H9 (cell line): ENCODE data around the gene MCF2L. TPM values are rescaled to one million over a fixed set of nuclear protein-coding genes. Genes with fewer than 3 reads are reported as not detected.
A peak's percentile ranks its signal among the peaks of the same experiment; 100 is the strongest.

Experiments
- DNase-seq: peaks from one replicate; pipeline ENCODE4 v3.0.0-alpha.2; 2017
- H2AFZ ChIP-seq: one replicate; pipeline ENCODE4 v1.6.1; 2013; ENCODE audit warnings: mild to moderate bottlenecking, low read length, control low read depth, moderate library complexity
- H2AK5ac ChIP-seq: 2 replicates; pipeline ENCODE4 v1.6.1; 2013; ENCODE audit warnings: low read length, control low read depth, mixed read lengths; ENCODE audit not compliant: insufficient read length
- H2BK120ac ChIP-seq: one replicate; pipeline ENCODE4 v1.6.1; 2013; ENCODE audit warnings: low read depth, mild to moderate bottlenecking, low read length, control low read depth, inconsistent platforms; ENCODE audit not compliant: poor library complexity, severe bottlenecking
- H2BK12ac ChIP-seq: 2 replicates; pipeline ENCODE4 v1.6.1; 2013; ENCODE audit warnings: low read length, control low read depth, mixed read lengths, low read depth; ENCODE audit not compliant: insufficient read length
- H2BK15ac ChIP-seq: 2 replicates; pipeline ENCODE4 v1.6.1; 2013; ENCODE audit warnings: low read depth, low read length, control low read depth
- H2BK20ac ChIP-seq: one replicate; pipeline ENCODE4 v1.6.1; 2013; ENCODE audit warnings: low read depth, mild to moderate bottlenecking, low read length, control low read depth, inconsistent platforms; ENCODE audit not compliant: poor library complexity, severe bottlenecking
- H2BK5ac ChIP-seq: 2 replicates; pipeline ENCODE4 v1.6.1; 2013; ENCODE audit warnings: low read length, control low read depth, mixed read lengths; ENCODE audit not compliant: insufficient read length
- H3K14ac ChIP-seq: 2 replicates; pipeline ENCODE4 v1.6.1; 2013; ENCODE audit warnings: low read length, control low read depth; ENCODE audit not compliant: insufficient read depth
- H3K18ac ChIP-seq: 2 replicates; pipeline ENCODE4 v1.6.1; 2013; ENCODE audit warnings: low read depth, mild to moderate bottlenecking, mixed read lengths, low read length, control low read depth; ENCODE audit not compliant: insufficient read length
- H3K23ac ChIP-seq: 2 replicates; pipeline ENCODE4 v1.6.1; 2013; ENCODE audit warnings: low read length, control low read depth, mixed read lengths, low read depth; ENCODE audit not compliant: insufficient read length
- H3K23me2 ChIP-seq: 2 replicates; pipeline ENCODE4 v1.6.1; 2013; ENCODE audit warnings: low read depth, mild to moderate bottlenecking, mixed read lengths, low read length, control low read depth; ENCODE audit not compliant: insufficient read length, poor library complexity, severe bottlenecking
- H3K27ac ChIP-seq: 2 replicates; pipeline ENCODE4 v1.5.1; 2013; ENCODE audit warnings: low read length, control low read depth, mixed read lengths, low read depth; ENCODE audit not compliant: insufficient read length
- H3K27me3 ChIP-seq: 2 replicates; pipeline ENCODE4 v1.6.1; 2013; ENCODE audit warnings: low read length, control low read depth, inconsistent platforms; ENCODE audit not compliant: insufficient read depth
- H3K4ac ChIP-seq: 2 replicates; pipeline ENCODE4 v1.6.1; 2013; ENCODE audit warnings: low read depth, mild to moderate bottlenecking, control low read depth, inconsistent platforms, low read length, moderate library complexity
- H3K4me1 ChIP-seq: 2 replicates; pipeline ENCODE4 v1.6.1; 2013; ENCODE audit warnings: low read length, control low read depth, inconsistent platforms; ENCODE audit not compliant: insufficient read depth
- H3K4me2 ChIP-seq: 2 replicates; pipeline ENCODE4 v1.6.1; 2013; ENCODE audit warnings: low read length, control low read depth, mixed read lengths; ENCODE audit not compliant: insufficient read length, insufficient read depth
- H3K56ac ChIP-seq: 2 replicates; pipeline ENCODE4 v1.6.1; 2013; ENCODE audit warnings: low read depth, mild to moderate bottlenecking, mixed read lengths, low read length, control low read depth; ENCODE audit not compliant: insufficient read length
- H3K79me1 ChIP-seq: 2 replicates; pipeline ENCODE4 v1.6.1; 2013; ENCODE audit warnings: low read depth, mild to moderate bottlenecking, moderate library complexity, low read length, control low read depth, inconsistent platforms; ENCODE audit not compliant: insufficient read depth, poor library complexity, severe bottlenecking
- H3K79me2 ChIP-seq: 2 replicates; pipeline ENCODE4 v1.6.1; 2013; ENCODE audit warnings: low read length, control low read depth, inconsistent platforms; ENCODE audit not compliant: insufficient read depth
- H3K9ac ChIP-seq: 2 replicates; pipeline ENCODE4 v1.6.1; 2013; ENCODE audit warnings: low read length, control low read depth, mixed read lengths; ENCODE audit not compliant: insufficient read length; ENCODE audit errors: extremely low read depth
- H3K9me3 ChIP-seq: one replicate; pipeline ENCODE4 v1.6.1; 2013; ENCODE audit warnings: low read depth, low read length, inconsistent platforms; ENCODE audit not compliant: control insufficient read depth
- H3T11ph ChIP-seq: one replicate; pipeline ENCODE4 v1.6.1; 2013; ENCODE audit warnings: mild to moderate bottlenecking, low read length, control low read depth, inconsistent platforms
- H4K20me1 ChIP-seq: one replicate; pipeline ENCODE4 v1.6.1; 2013; ENCODE audit not compliant: control insufficient read depth, insufficient read length, insufficient read depth
- H4K5ac ChIP-seq: 2 replicates; pipeline ENCODE4 v1.6.1; 2013; ENCODE audit warnings: low read depth, mild to moderate bottlenecking, mixed read lengths, low read length, control low read depth; ENCODE audit not compliant: insufficient read length
- H4K8ac ChIP-seq: replicated peaks from 2 replicates; pipeline ENCODE4 v1.6.1; 2013; ENCODE audit warnings: low read length, control low read depth, mixed read lengths, low read depth; ENCODE audit not compliant: insufficient read length
- H4K91ac ChIP-seq: 2 replicates; pipeline ENCODE4 v1.6.1; 2013; ENCODE audit warnings: low read depth, mild to moderate bottlenecking, moderate library complexity, mixed read lengths, low read length, control low read depth; ENCODE audit not compliant: insufficient read length
- H3K27ac Mint-ChIP-seq, 3 experiments: 2 replicates in 2 of 3; 3 replicates in 1 of 3; pipeline ENCODE4 v1.8.0; 2020 to 2021; ENCODE audit warnings: mixed read lengths in 3 of 3, mild to moderate bottlenecking in 1 of 3, moderate library complexity in 1 of 3
- H3K27me3 Mint-ChIP-seq: 2 replicates; pipeline ENCODE4 v1.8.0; 2021; ENCODE audit warnings: low read depth, mild to moderate bottlenecking, moderate library complexity, mixed read lengths
- H3K36me3 Mint-ChIP-seq, 3 experiments: 2 replicates in 2 of 3; 3 replicates in 1 of 3; pipeline ENCODE4 v1.8.0; 2020 to 2021; ENCODE audit warnings: low read depth in 3 of 3, mixed read lengths in 3 of 3; ENCODE audit not compliant: insufficient read depth in 1 of 3
- H3K4me1 Mint-ChIP-seq, 2 experiments: 2 replicates each; pipeline ENCODE4 v1.8.0; 2020; ENCODE audit warnings: mixed read lengths in 2 of 2
- H3K4me3 Mint-ChIP-seq, 2 experiments: 2 replicates in 1 of 2; 3 replicates in 1 of 2; pipeline ENCODE4 v1.8.0; 2020 to 2021; ENCODE audit warnings: mild to moderate bottlenecking in 2 of 2, mixed read lengths in 2 of 2, moderate library complexity in 1 of 2
- H3K9me3 Mint-ChIP-seq, 2 experiments: 2 replicates in 1 of 2; 3 replicates in 1 of 2; pipeline ENCODE4 v1.8.0; 2020; ENCODE audit warnings: mild to moderate bottlenecking in 2 of 2, mixed read lengths in 2 of 2, moderate library complexity in 1 of 2
- CTCF ChIP-seq: fragments of 200-600 bp; sonication (generic); conservative IDR thresholded peaks from 3 replicates; pipeline ENCODE4 v1.8.0; 2021; ENCODE audit warnings: antibody characterized with exemption, mild to moderate bottlenecking
- WGBS: extraction: QIAGEN DNeasy Blood & Tissue Kit; methylation state at CpG from one replicate; pipeline ENCODE4 v1.1.7; 2013; ENCODE audit warnings: missing lambda C conversion rate, low lambda C conversion rate, mixed read lengths; ENCODE audit not compliant: insufficient read length; ENCODE audit errors: extremely low coverage; 5-methylcytosine and 5-hydroxymethylcytosine counted together
- total RNA-seq: library from RNA; stranded (reverse); gene quantifications from 2 replicates; pipeline ENCODE4 v1.2.1, GENCODE V29; 2021

The MCF2L gene
- total RNA-seq, 1 experiment from 2014 or later = 18.5 TPM

- Histone ChIP-seq H3K14ac (no peak overlapping the region), H3K9me3 (no peaks in the 10 kb centered on the region), H3K23ac (no peak overlapping the region), H3K79me1 (no peaks in the 10 kb centered on the region), H3K9ac (no peak overlapping the region), H3K18ac (no peak overlapping the region), H3K56ac (no peak overlapping the region), H3T11ph (no peak overlapping the region), H4K91ac (no peak overlapping the region), H2BK5ac (no peak overlapping the region), H3K27ac (no peak overlapping the region), H3K79me2 (no peaks in the 10 kb centered on the region), H3K27me3 (no peaks in the 10 kb centered on the region), H2BK120ac (no peak overlapping the region), H4K5ac (no peak overlapping the region), H4K20me1 (no peaks in the 10 kb centered on the region), H4K8ac (no peak overlapping the region), H2AFZ (no peak overlapping the region), H2AK5ac (no peak overlapping the region), H2BK15ac (no peak overlapping the region), H3K4me1 (no peaks in the 10 kb centered on the region; the same call in 1 of the 2 replicates), H3K4me2 (no peak overlapping the region), H3K4ac (no peak overlapping the region), H2BK20ac (no peak overlapping the region), H3K23me2 (no peaks in the 10 kb centered on the region), H2BK12ac (no peak overlapping the region)
- Mint-ChIP-seq H3K9me3 (peaks cover 0 to 6% of the 10 kb centered on the region in 2 experiments; a peak in 3 of 5 replicates), H3K4me1 (peaks cover 6% of the 10 kb centered on the region in 2 experiments), H3K36me3 (peaks cover 8 to 9% (median 9%) of the 10 kb centered on the region in 3 experiments; a peak in 4 of 7 replicates), H3K27ac (peak overlapping the region in 1 of 3 experiments; percentile 20; a peak in 2 of 7 replicates), H3K27me3 (no peaks in the 10 kb centered on the region), H3K4me3 (no peak overlapping the region)
- DNase-seq = no peak
- WGBS = no CpG with 5 or more reads among the region's 41 CpGs
- TF ChIP-seq CTCF = no peak
Measured at GRCh38 chr13:113069861-113070805, 101.1 kb downstream of the MCF2L start.
